Endothelial cell of umbilical vein (primary cell): ENCODE data around the gene GLCE. TPM values are rescaled to one million over a fixed set of nuclear protein-coding genes. Genes with fewer than 3 reads are reported as not detected.
A peak's percentile ranks its signal among the peaks of the same experiment; 100 is the strongest.

Source experiments
- BruUV-seq: library from RNA; stranded (reverse); fragments of 400-500 nt; replicated peaks from 2 replicates; lab custom pipeline; 2021; lab: Mats Ljungman, UMichigan
- CTCF ChIA-PET: fragments of 300-600, 350-600 bp; sonication (Branson Sonifier 250); formaldehyde crosslinking; loops from one replicate; lab custom pipeline; 2021; ENCODE audit warnings: antibody characterized with exemption, inconsistent platforms; lab: Charles Lee
- POLR2A ChIA-PET: fragments of 300-600, 350-600 bp; sonication (Branson Sonifier 250); formaldehyde crosslinking; loops from one replicate; lab custom pipeline; 2021; ENCODE audit warnings: antibody characterized with exemption, inconsistent platforms; lab: Charles Lee
- DNase-seq: peaks from one replicate; pipeline ENCODE4 v3.0.0-alpha.2; 2011; ENCODE audit warnings: low read depth, low spot score
- FAIRE-seq: peaks from 2 replicates; lab custom pipeline; 2011; peaks lifted over from hg19 to GRCh38; lab: Jason Lieb, UNC
- H2AFZ ChIP-seq: 2 replicates; pipeline ENCODE4 v1.6.0; 2012; ENCODE audit warnings: low read depth, low read length, control low read depth, inconsistent platforms
- H3K27ac ChIP-seq: 2 replicates; pipeline ENCODE4 v1.5.1; 2011; ENCODE audit warnings: low read depth, mild to moderate bottlenecking, control low read depth, low read length, moderate library complexity; ENCODE audit not compliant: insufficient read depth
- H3K27me3 ChIP-seq, 2 experiments: 2 replicates each; pipeline versions ENCODE4 v1.6.0 to v1.6.1; 2011; ENCODE audit warnings: low read length in 2 of 2, mixed read lengths in 1 of 2; ENCODE audit not compliant: control insufficient read depth in 2 of 2, insufficient read depth in 2 of 2
- H3K36me3 ChIP-seq, 2 experiments: 2 replicates in 1 of 2; 3 replicates in 1 of 2; pipeline ENCODE4 v1.5.1; 2011; ENCODE audit warnings: low read length in 2 of 2, mild to moderate bottlenecking in 1 of 2, moderate library complexity in 1 of 2; ENCODE audit not compliant: control insufficient read depth in 2 of 2, insufficient read depth in 2 of 2; ENCODE audit errors: extremely low read depth in 1 of 2
- H3K4me1 ChIP-seq: 3 replicates; pipeline ENCODE4 v1.5.1; 2011; ENCODE audit warnings: mild to moderate bottlenecking, low read length; ENCODE audit not compliant: control insufficient read depth, insufficient read depth; ENCODE audit errors: extremely low read depth
- H3K4me2 ChIP-seq: 2 replicates; pipeline ENCODE4 v1.6.1; 2011; ENCODE audit warnings: low read length, control low read depth, mixed read lengths; ENCODE audit not compliant: insufficient read depth
- H3K4me3 ChIP-seq, 3 experiments: fragments of 200-600 bp in 1 of 3; sonication (generic), shearing (Covaris generic) in 1 of 3; replicated peaks in 1 of 3; 2 replicates each; pipeline ENCODE4 v1.5.1; 2011 to 2016; ENCODE audit warnings: control low read depth in 3 of 3, low read length in 3 of 3, mild to moderate bottlenecking in 2 of 3, inconsistent platforms in 1 of 3, low read depth in 1 of 3, moderate library complexity in 1 of 3; ENCODE audit not compliant: insufficient read depth in 1 of 3
- H3K79me2 ChIP-seq: 2 replicates; pipeline ENCODE4 v1.6.0; 2012; ENCODE audit warnings: low read length, inconsistent platforms; ENCODE audit not compliant: control insufficient read depth, insufficient read depth
- H3K9ac ChIP-seq: replicated peaks from 2 replicates; pipeline ENCODE3; 2011; ENCODE audit warnings: low read length, control low read depth; ENCODE audit not compliant: insufficient read depth; ENCODE audit errors: extremely low read depth
- H3K9me1 ChIP-seq: replicated peaks from 3 replicates; pipeline ENCODE4 v1.6.0; 2011; ENCODE audit warnings: mild to moderate bottlenecking, low read length; ENCODE audit not compliant: control insufficient read depth, insufficient read depth; ENCODE audit errors: extremely low read depth
- H3K9me3 ChIP-seq: replicated peaks from 2 replicates; pipeline ENCODE4 v1.5.1; 2012; ENCODE audit warnings: low read length, inconsistent platforms; ENCODE audit not compliant: control insufficient read depth, insufficient read depth
- H4K20me1 ChIP-seq: replicated peaks from 2 replicates; pipeline ENCODE3; 2011; ENCODE audit warnings: mild to moderate bottlenecking, low read length; ENCODE audit not compliant: control insufficient read depth, insufficient read depth; ENCODE audit errors: extremely low read depth
- FOS ChIP-seq: IDR thresholded peaks from 2 replicates; pipeline ENCODE4 v1.6.1; 2011; ENCODE audit warnings: mild to moderate bottlenecking, low read length, moderate library complexity, borderline replicate concordance; ENCODE audit not compliant: insufficient read depth
- GATA2 ChIP-seq: IDR thresholded peaks from 2 replicates; pipeline ENCODE4 v1.7.0; 2011; ENCODE audit warnings: low read depth, mild to moderate bottlenecking, moderate library complexity, mixed read lengths, low read length; ENCODE audit not compliant: insufficient read length, insufficient read depth
- JUN ChIP-seq: IDR thresholded peaks from 2 replicates; pipeline ENCODE4 v1.6.1; 2011; ENCODE audit warnings: borderline replicate concordance, low read depth; ENCODE audit not compliant: insufficient read length, insufficient read depth
- POLR2A ChIP-seq: IDR thresholded peaks from 2 replicates; pipeline ENCODE4 v1.6.1; 2012; ENCODE audit warnings: low read depth, mild to moderate bottlenecking, control low read depth, low read length
- POLR2AphosphoS5 ChIP-seq: IDR thresholded peaks from 2 replicates; pipeline ENCODE4 v1.6.1; 2012; ENCODE audit warnings: low read depth, mild to moderate bottlenecking, control low read depth, low read length, moderate library complexity; ENCODE audit not compliant: insufficient read depth
- dilution Hi-C: fragments of 300-500 bp; cut with MboI; formaldehyde crosslinking; loops from one replicate; pipeline ENCODE4 v1.15.0; 2019; ENCODE audit warnings: low sequenced_read_pairs; ENCODE audit not compliant: extremely low pct_ligation_motif_present
- intact Hi-C: fragments of 100-400 bp; cut with micrococcal nuclease; formaldehyde crosslinking; loops from one replicate; pipeline ENCODE4 v1.10.0; 2022
- polyA plus RNA-seq, 4 experiments: library from polyadenylated mRNA; depleted of rRNA in 3 of 4; stranded (reverse) in 3 of 4; unstranded in 1 of 4; fragments of >200 nt; gene quantifications; 2 replicates each; pipeline versions ENCODE4 v1.2.1 to v1.2.3, GENCODE V29; 2011 to 2012; ENCODE audit warnings: missing spikeins in 1 of 4
- total RNA-seq: library from RNA; stranded (reverse); gene quantifications from 2 replicates; pipeline ENCODE4 v1.2.3, GENCODE V29; 2021
- TF ChIP-seq, protein P1 (sequence below), 2 donors: IDR thresholded peaks; 1 replicate in 1 of 2; 2 replicates in 1 of 2; pipeline ENCODE4 v1.5.1; 2011; ENCODE audit warnings: low read length in 2 of 2, mild to moderate bottlenecking in 2 of 2, moderate library complexity in 2 of 2, control low read depth in 1 of 2, inconsistent platforms in 1 of 2, low read depth in 1 of 2; ENCODE audit not compliant: insufficient read depth in 1 of 2; ENCODE audit errors: extremely low read depth in 1 of 2

Gene GLCE
- total and polyA plus RNA-seq, 2 donors (not counting 3 experiments of a cell fraction or from before 2014, with no cell fraction given), result 48.1 to 86.6 TPM

- peak; percentile 55 for DNase-seq
- BruUV-seq, result no TSS peak
- H3K4me1 ChIP-seq, result peaks cover 27% of the 10 kb centered on the region
- peak overlapping the region; percentile 40 for H3K4me2 ChIP-seq
- H3K79me2 ChIP-seq, result peaks cover 70% of the 10 kb centered on the region
- H3K9ac ChIP-seq, result no peak overlapping the region
- CTCF ChIA-PET, result interaction anchor here (0.8 to 1.8 kb wide), 7 partner anchors 10 to 200 kb away, joined by 3 to 8 read pairs (median 5); no protein-coding TSS in a partner anchor
- POLR2A ChIA-PET, result interaction anchor here (1.0 kb wide), 1 partner anchor 34 kb away, joined by 3 read pairs; the partner anchor contains the start of gene GLCE
- H3K36me3 ChIP-seq, result peaks cover 3 to 4% of the 10 kb centered on the region in 2 experiments
- H3K9me1 ChIP-seq, result no peaks in the 10 kb centered on the region
- H3K9me3 ChIP-seq, result no peaks in the 10 kb centered on the region
- H2AFZ ChIP-seq, result no peak overlapping the region
- H3K27me3 ChIP-seq, result no peaks in the 10 kb centered on the region
- no peak overlapping the region for H3K4me3 ChIP-seq
- TF ChIP-seq POLR2A (no peak), FOS (peak; percentile 58), POLR2AphosphoS5 (no peak), JUN (peak; percentile 18), GATA2 (no peak)
- TF ChIP-seq, protein P1, sequence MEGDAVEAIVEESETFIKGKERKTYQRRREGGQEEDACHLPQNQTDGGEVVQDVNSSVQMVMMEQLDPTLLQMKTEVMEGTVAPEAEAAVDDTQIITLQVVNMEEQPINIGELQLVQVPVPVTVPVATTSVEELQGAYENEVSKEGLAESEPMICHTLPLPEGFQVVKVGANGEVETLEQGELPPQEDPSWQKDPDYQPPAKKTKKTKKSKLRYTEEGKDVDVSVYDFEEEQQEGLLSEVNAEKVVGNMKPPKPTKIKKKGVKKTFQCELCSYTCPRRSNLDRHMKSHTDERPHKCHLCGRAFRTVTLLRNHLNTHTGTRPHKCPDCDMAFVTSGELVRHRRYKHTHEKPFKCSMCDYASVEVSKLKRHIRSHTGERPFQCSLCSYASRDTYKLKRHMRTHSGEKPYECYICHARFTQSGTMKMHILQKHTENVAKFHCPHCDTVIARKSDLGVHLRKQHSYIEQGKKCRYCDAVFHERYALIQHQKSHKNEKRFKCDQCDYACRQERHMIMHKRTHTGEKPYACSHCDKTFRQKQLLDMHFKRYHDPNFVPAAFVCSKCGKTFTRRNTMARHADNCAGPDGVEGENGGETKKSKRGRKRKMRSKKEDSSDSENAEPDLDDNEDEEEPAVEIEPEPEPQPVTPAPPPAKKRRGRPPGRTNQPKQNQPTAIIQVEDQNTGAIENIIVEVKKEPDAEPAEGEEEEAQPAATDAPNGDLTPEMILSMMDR (IDR thresholded peaks at IDR 0.05; ENCODE audit: extremely low read depth in 1 of 2, insufficient read depth in 1 of 2, low read depth in 1 of 2, low read length in 2 of 2), result no peak
- peaks cover 2% of the 10 kb centered on the region for H4K20me1 ChIP-seq
- intact Hi-C loops (no loop called here), dilution Hi-C loops (no loop called here)
- peak; percentile 33 for FAIRE-seq
- peak overlapping the region; percentile 40 for H3K27ac ChIP-seq
These were observed 33.8 kb downstream of the GLCE start for GRCh38 chr15:69194025-69194827.
